IPS-11a (cell line): ENCODE measurements around the gene PARP2.
A peak's percentile ranks its signal among the peaks of the same experiment; 100 is the strongest.
"Not testable (repeated sequence)": the region's sequence is repeated elsewhere in the genome, so short reads cannot be mapped to it uniquely, and the experiment has no call there.

Experiments used
- H3K4me3 ChIP-seq: one replicate; pipeline ENCODE4 v1.5.1; 2013; ENCODE audit warnings: low read depth, low read length, control low read depth

The PARP2 gene, protein sequence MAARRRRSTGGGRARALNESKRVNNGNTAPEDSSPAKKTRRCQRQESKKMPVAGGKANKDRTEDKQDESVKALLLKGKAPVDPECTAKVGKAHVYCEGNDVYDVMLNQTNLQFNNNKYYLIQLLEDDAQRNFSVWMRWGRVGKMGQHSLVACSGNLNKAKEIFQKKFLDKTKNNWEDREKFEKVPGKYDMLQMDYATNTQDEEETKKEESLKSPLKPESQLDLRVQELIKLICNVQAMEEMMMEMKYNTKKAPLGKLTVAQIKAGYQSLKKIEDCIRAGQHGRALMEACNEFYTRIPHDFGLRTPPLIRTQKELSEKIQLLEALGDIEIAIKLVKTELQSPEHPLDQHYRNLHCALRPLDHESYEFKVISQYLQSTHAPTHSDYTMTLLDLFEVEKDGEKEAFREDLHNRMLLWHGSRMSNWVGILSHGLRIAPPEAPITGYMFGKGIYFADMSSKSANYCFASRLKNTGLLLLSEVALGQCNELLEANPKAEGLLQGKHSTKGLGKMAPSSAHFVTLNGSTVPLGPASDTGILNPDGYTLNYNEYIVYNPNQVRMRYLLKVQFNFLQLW

DNA sequence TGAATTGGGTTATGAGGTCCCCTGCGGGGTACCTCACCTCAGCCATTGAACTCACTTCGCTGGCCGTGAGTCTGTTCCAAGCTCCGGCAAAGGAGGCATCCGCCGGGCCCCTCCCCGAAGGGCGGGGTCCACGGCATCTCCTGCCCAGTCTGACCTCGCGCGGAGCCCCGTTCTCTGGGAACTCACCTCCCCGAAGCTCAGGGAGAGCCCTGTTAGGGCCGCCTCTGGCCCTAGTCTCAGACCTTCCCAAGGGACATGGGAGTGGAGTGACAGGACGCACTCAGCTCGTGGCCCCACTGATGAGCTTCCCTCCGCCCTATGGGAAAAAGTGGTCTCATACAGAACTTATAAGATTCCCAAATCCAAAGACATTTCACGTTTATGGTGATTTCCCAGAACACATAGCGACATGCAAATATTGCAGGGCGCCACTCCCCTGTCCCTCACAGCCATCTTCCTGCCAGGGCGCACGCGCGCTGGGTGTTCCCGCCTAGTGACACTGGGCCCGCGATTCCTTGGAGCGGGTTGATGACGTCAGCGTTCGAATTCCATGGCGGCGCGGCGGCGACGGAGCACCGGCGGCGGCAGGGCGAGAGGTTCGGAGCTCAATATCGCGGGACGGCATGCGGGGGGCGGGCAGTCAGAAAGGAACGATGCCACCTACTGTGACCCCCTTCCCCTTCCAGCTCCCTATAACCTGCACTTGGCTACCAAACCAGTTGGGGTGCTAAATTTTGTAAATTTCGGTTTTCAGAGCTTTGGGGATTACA, at the start of gene PARP2:
Gene PARP2 (plus strand): TSS at position 544 of the 770 bp plus-strand sequence. CDS start 7 bp downstream, at position 551.
- H3K4me3 ChIP-seq = peak within 1 kb of the TSS; percentile 86

DNA sequence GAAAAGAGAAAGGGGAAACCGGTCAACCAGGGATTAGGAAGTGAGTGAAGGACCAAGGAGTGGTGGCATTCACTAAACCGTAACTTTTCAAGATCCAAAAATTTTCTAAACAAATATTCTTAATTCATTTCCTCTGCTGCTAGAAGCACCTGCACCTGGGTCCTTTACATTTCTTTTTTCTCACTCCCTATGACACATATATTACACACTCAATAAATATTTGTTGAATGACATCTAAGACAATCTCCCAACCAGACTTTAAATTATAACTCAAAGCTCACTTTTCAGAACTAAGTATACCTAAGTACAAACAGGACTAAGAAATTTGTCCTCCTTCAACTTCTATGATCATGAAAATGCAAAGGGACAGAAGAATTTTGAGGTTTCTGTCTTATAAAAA, 48.8 kb upstream of the PARP2 start:
- no peak overlapping the region for H3K4me3 ChIP-seq

DNA sequence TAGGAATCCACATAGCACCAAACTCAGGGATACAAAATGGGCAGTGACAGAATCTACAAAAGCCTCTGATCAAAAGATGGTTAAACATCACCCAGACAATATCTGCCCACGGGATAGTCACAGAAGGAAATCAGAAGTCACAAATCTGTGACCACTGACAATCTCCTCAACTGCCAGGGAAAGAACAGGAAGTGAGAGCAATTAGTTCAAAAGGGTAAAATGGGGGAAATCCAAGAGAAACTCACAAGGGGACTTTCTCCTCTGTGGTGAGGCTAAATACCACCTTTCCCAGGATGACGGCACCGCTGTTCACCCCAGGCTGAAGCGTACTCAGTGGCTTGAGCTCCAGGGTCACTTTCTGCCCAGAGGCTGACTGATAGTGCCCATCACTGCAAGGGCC, 48.4 kb upstream of the PARP2 start:
- no peak overlapping the region for H3K4me3 ChIP-seq

DNA sequence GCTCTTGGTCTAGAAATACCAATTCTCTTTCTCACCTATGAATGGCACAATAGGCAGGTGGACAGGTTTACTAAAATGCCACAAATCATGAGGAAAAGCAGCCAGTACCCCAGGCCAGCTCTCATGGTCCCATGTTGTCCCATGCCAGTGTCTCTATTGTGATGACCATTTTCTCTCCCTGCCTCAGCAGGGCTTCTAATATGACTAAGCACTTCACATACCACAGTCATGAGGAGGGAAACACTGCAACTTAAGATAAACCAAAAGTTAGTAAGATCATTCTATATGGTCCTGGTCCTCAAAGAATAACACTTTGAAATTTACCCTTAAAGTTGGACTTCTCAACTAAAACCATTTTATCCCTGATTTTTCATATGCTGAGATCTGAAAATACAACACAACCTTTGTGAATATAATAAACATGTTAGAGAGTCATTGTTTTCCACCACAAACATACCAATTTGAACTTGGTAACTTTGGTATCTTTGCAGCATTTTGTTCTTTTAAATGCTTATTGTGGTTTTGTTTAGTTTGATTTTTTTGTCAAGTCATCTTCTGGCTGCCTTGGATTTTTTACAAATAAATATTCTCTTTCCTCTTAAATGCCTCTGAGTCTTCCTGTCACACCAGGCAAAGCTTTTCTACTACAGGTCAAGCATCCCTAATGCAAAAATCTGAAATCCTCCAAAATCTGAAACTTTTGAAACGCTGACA, 41.2 kb upstream of the PARP2 start:
- no peak overlapping the region for H3K4me3 ChIP-seq

DNA sequence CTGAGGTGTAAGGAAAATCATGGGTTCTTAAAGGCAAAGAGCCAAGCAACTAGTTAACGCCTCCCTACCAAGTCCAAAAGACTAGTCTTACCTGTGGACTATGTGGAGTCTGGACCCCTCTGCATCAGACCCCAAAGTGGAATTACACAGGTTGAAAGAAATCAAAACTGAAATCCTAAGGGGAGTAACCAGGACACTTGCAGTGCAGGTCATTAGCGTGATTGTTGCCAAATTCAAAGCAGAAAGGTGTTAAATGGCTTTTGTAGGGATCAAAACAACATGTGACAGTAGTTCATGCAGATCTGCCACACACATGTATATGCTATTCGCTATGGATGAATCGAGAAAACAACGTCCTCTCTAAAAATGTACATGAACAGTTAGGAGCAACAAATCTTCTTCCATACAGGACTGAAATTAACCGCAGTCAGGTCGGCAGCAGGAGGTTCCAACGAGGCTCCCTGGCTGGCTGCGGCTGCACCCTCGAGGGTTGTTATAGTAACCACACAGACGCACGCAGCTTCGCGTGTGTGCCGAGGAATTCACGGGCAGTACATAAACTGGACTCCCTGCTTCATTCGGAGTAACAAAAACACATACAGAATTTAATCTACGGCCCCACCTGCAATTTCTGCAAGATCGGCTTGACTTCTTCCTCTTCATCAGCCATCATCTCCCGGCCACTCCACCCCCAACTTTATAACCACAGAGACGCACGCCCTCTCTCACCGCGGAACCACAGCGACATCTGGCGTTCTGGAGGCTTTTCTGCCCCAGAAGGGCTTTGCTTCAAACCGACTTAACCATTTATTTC, 38.0 kb upstream of the PARP2 start, which contains the start of gene TTC5:
Gene TTC5 (minus strand): TSS at position 687 of the 814 bp plus-strand sequence. CDS start 14 bp downstream, at position 673.
- H3K4me3 ChIP-seq = peak within 1 kb of the TSS; percentile 98

DNA sequence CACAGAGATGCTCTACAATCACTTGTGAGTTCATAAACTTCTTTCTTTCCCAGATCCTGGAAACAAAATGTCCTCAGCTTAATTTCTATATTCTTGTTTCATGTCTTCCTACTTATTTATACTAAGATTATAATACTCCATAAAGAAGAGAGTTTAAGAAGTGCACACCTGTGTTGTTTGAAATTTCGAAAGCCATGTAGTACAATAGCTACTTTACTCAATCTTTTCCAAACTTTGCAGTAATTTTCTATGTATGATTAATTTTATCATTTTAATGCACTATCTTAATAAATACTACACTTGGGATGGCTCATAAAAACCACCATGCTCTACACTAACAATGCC, 37.4 kb upstream of the PARP2 start:
- peak overlapping the region; percentile 98 for H3K4me3 ChIP-seq

DNA sequence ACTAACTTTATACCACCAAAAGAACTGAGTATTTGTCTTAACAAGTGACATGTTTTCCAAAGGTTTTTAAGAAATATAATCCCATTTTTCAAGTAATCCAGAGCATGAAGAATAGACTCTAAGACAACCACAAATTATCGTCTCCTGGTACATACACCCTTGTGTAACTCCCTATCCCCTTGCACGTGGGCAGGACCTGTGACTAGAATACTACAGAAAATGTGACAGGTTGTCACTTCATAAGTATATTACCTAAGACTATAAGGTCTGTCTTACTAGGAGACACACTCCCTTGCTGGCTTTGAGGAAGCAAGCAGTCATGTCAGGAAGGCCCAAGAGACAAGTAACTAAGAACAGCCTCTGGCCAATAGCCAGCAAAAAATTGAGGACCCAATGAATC, 29.4 kb upstream of the PARP2 start:
- H3K4me3 ChIP-seq = no peak overlapping the region

DNA sequence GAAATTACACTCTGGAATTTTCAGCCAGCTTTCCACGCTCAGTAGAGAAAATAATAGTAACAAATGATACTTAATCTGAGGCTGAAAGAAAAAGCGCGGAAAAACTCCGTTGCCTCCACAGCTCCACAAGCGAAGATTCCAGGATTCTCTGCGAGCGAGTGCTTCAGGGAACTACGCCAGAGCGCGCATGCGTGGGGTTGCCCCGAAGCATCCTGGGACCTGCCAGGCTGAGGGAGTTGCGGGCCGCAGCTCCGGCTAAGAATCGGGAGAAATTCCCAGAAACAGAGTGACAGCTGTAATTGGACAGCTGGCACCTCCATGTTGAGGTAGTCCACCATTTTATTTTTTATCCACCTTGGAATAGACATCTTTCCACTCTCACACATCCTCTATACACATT, 25.7 kb upstream of the PARP2 start:
- H3K4me3 ChIP-seq = no peak overlapping the region

DNA sequence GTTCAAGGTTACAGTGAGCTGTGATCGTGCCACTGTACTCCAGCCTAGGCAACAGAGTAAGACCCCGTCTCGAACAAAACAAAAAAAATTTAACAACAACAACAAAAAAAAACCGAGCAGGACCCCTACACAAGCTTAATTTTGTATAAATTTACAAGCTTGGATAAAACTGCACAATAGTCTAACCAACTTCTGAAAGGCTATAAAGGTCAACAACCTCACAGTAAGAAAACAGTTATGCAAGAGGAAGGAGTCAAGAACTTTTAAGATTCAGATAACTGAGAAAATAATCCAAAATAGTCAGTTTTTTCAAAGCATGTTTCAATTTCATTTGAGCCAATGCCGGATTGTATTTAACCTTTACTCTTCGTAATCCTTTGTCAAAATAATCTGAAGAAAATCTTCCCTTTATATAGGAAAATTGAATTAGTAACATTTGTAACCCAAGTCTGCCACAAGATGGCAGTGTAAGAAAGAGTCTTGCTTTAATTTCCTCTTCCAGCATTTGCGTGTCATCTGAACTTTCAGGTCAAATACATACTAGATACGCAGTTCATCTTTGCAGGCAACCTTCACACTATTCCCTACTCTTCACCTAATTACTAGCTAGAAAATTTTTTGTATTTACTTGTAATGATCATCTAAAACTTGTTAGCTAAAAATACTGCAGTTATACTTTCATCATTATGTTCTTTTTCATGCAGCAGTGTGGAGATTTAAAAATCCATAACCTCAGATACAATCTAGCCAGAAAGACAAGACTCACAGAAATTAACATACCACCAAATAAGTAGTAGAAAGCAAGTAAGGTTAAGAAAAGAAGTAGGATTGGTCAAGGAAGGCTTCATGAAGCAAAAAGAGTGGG, 16.2 kb upstream of the PARP2 start:
- H3K4me3 ChIP-seq = no peak overlapping the region

DNA sequence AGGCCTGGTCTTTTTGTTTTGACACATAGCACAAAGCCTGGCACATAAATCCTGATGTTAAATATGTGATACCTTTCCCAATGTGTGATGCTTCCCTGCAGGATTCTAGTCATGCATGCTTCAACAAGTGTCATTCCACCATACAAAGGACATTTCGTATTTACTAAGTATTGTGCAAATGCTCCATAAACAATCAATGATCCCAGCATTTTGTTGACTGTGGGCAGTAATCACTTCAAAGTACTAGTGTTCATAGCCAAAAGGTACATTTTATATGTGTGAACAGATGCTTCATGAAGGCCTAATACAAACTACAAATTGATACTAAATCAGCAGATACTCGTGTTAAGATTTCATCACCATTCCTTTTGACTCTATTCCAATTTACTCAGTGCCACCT, 14.7 kb upstream of the PARP2 start:
- no peak overlapping the region for H3K4me3 ChIP-seq

DNA sequence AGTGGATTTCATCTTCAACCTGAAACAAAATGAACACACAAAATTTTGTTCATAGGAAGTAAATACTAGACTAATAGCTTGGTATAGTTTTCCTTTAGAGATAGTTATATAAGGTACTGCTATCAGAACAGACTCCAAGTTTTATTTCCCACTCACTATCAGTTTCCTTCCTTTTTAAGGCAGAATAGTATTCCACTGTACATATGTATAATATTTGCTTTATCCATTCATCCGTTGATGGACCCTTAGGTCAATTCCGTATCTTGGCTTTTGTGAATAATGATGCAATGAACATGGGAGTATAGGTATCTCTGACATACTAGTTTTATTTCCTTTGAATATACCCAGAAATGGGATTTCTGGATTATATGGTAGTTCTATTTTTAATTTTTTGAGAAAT, 14.1 kb upstream of the PARP2 start:
- H3K4me3 ChIP-seq = no peak overlapping the region

DNA sequence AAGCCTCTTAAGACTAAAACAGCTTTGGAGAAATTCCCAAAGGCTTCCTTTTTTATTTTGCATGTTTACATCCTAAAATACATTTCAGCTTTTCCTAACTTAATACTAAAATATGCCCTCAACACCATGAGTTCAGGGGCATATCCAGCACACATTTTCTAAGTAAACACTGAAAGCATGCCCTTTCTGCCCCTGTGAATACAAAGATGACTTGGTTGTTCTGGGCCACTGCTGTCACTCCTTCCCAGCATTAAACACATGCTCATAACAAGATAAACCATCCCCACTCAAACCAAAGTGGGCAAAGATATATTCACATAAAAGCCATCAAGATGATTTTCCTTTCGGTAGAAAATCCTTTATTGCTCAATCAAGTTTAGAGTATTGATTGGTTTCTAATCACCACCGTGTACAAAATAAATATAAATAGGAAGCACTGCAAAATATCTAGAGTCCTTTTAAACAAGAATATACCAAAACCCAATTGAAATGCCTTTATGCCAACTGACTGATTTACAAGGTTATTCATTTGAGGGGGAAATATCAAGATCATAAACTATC, 12.3 kb upstream of the PARP2 start:
- peak overlapping the region; percentile 14 for H3K4me3 ChIP-seq

DNA sequence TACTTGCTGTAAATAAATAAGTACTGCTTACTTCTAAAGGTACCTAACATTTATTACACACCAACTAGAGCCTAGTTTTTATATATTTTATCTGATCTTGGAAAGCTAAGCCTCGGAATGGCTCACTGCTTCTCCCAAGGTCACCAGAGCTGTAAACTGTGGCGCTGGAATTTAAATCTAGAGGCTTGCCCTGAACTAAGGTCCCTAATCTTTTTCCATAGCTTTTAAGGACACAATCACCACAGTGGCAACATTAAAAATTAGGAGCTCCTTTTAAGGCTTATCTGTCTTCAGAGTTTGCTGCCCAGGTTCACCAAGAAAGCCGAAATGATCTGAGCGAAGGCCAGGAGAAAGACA, 11.0 kb upstream of the PARP2 start:
- peak overlapping the region; percentile 98 for H3K4me3 ChIP-seq

DNA sequence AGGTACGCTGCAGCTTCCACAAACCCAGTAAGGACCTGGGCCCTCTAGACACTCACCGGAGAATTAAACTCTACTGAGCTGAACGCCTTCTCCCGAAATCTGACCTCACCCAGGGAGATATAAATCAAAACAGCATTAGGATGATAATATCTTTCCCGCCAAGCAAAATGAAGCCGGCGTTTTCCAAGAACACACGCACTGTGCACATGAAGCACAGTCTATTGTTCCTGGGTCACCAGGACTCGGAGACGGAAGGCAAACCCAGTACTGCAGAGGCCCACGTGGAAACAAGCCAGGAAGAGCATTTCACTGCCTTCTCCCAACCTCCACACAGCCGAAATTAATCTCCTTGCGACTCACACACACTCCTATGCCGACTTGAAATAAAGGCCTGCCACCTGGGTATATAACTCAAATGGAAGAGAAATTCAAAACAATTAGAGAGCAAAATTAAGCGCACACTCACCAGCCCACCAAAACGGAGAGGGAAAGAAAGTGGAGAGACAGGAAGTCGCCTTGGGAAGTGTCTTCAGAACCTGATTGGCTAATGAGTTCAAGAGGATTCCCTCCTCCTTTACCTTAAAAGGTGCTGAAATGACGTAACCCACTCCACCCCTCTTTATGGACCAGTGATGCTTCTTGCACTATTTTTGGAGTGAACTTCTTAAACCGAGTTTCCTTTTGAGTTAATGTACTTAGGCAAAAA, 10.5 kb upstream of the PARP2 start, which contains the start of gene CCNB1IP1:
Gene CCNB1IP1 (minus strand): TSS at position 492 of the 706 bp plus-strand sequence. CDS start 16,756 bp downstream, outside the sequence.
- H3K4me3 ChIP-seq = peak within 1 kb of the TSS; percentile 98

DNA sequence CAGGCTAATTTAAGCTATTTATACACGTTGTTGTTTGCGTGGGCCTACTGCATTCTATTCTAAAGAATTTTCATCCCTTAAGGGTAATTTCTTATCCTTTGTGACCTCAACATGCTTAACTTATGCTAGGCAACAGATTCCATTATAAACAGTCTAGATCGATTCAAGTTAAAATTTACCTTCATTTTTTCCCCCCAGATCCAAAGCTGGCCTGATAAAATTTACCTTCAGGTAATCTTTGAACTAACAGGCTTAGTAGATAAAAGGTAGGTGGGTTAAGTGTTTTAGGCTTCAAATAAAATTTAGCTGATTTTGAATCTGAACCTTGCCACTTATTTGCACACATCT, 10.0 kb upstream of the PARP2 start:
- H3K4me3 ChIP-seq = peak overlapping the region; percentile 98

DNA sequence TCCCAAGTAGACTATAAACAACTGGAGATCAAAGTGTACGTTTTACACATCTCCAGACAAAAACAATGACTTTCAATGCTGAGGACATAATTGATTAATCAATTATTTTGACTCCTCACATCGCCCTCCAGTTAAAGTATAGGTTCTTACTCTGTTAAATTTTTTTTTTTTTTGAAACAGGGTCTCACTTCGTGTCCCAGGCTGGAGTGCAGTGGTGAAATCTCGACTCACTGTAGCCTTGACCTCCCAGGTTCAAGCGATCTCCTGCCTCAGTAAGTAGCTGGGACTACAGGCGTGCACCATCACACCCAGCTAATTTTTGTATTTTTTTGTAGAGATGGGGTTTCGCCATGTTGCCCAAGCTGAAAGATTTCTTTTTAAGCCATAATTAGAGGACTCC, 9.4 kb upstream of the PARP2 start:
- no peak overlapping the region for H3K4me3 ChIP-seq

DNA sequence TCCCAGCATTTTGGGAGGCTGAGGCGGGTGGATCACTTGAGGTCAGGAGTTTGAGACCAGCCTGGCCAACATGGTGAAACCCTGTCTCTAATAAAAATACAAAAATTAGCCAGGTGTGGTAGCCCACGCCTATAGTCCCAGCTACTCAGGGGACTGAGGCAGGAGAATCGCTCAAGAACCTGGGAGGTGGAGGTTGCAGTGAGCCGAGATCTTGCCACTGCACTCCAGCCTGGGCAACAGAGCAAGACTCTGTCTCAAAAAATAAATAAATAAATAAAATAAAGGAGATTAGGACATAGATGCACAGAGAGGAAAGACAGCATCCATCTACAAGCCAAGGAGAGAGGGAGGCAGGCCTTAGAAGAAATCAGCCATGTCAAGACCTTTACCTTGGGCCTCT, 2.4 kb upstream of the PARP2 start:
- not testable (repeated sequence) for H3K4me3 ChIP-seq

DNA sequence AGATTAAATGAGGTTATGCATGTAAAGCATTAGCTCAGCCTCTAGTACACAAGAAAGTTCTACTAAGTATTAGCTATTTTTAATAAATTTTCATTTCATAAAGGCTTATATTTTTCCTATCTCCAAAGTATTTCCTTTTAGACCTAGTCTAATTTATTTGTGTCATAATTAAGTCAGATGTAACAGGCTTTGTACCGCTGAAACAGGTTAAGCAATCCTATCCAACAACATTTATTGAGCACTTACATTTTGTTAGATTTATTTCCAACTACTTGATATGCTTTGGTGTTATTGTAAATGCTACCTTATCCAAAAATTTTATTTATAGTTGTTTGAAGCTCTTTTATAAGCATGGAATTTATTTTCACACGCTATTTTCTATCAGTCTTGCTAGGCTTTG, 1.8 kb upstream of the PARP2 start:
- H3K4me3 ChIP-seq = peak overlapping the region; percentile 86

DNA sequence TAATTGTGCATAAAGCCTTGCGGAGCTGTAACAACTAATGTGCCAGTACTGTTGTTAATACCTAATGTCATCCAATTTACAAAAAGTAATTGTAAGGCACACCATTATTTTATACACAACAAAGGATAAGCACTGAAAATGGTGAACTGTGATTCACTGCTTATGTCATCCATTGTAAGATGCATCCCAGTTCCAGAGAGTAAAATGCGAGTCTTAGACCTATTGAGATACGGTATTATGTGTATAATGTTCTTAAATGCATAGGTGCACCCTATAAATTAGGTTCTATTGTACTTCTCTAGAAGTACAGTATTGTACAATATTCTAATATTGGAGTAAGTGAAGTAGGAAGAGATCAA, 406 bp downstream of the PARP2 start:
- peak overlapping the region; percentile 81 for H3K4me3 ChIP-seq
